Keratinocyte (primary cell): ENCODE measurements around the gene RPL29. TPM values are rescaled to one million over a fixed set of nuclear protein-coding genes. Genes with fewer than 3 reads are reported as not detected.

Source experiments
- DNase-seq: peaks from one replicate; pipeline ENCODE4 v3.0.0-alpha.2; 2011; ENCODE audit warnings: low read depth, missing footprints, low spot score
- FAIRE-seq: peaks from 2 replicates; lab custom pipeline; 2011; peaks lifted over from hg19 to GRCh38; lab: Jason Lieb, UNC
- H2AFZ ChIP-seq: 2 replicates; pipeline ENCODE4 v1.6.0; 2012; ENCODE audit warnings: low read length, control low read depth, inconsistent platforms; ENCODE audit not compliant: control insufficient read depth
- H3K27ac ChIP-seq: 2 replicates; pipeline ENCODE4 v1.5.1; 2011; ENCODE audit warnings: low read length; ENCODE audit not compliant: control insufficient read depth, insufficient read depth
- H3K27me3 ChIP-seq: 3 replicates; pipeline ENCODE4 v1.6.0; 2011; ENCODE audit warnings: low read length; ENCODE audit not compliant: control insufficient read depth, insufficient read depth; ENCODE audit errors: extremely low read depth
- H3K36me3 ChIP-seq, 2 experiments: 2 replicates in 1 of 2; 3 replicates in 1 of 2; pipeline ENCODE4 v1.5.1; 2011; ENCODE audit warnings: low read length in 2 of 2, mild to moderate bottlenecking in 1 of 2; ENCODE audit not compliant: control insufficient read depth in 2 of 2, insufficient read depth in 2 of 2; ENCODE audit errors: extremely low read depth in 1 of 2
- H3K4me1 ChIP-seq: 3 replicates; pipeline ENCODE4 v1.5.1; 2011; ENCODE audit warnings: low read length; ENCODE audit not compliant: control insufficient read depth, insufficient read depth; ENCODE audit errors: extremely low read depth
- H3K4me2 ChIP-seq: 3 replicates; pipeline ENCODE4 v1.6.0; 2011; ENCODE audit warnings: low read depth, low read length; ENCODE audit not compliant: control insufficient read depth, insufficient read depth; ENCODE audit errors: extremely low read depth
- H3K4me3 ChIP-seq, 3 experiments: fragments of 200-600 bp in 1 of 3; sonication (generic) in 1 of 3; 2 replicates in 2 of 3; 3 replicates in 1 of 3; pipeline ENCODE4 v1.5.1; 2011 to 2016; ENCODE audit warnings: low read length in 3 of 3, mild to moderate bottlenecking in 3 of 3, control low read depth in 2 of 3, inconsistent platforms in 1 of 3, low read depth in 1 of 3, mixed read lengths in 1 of 3, mixed run types in 1 of 3, moderate library complexity in 1 of 3; ENCODE audit not compliant: control insufficient read depth in 2 of 3, insufficient read depth in 2 of 3; ENCODE audit errors: extremely low read depth in 1 of 3
- H3K79me2 ChIP-seq: 2 replicates; pipeline ENCODE4 v1.6.0; 2012; ENCODE audit warnings: low read length; ENCODE audit not compliant: control insufficient read depth, insufficient read depth
- H3K9ac ChIP-seq: 3 replicates; pipeline ENCODE4 v1.6.0; 2011; ENCODE audit warnings: low read length; ENCODE audit not compliant: control insufficient read depth, insufficient read depth; ENCODE audit errors: extremely low read depth
- H3K9me1 ChIP-seq: 3 replicates; pipeline ENCODE4 v1.6.0; 2011; ENCODE audit warnings: low read length; ENCODE audit not compliant: control insufficient read depth, insufficient read depth; ENCODE audit errors: extremely low read depth
- H3K9me3 ChIP-seq: 2 replicates; pipeline ENCODE4 v1.5.1; 2012; ENCODE audit warnings: low read depth, low read length; ENCODE audit not compliant: control insufficient read depth
- H4K20me1 ChIP-seq: 3 replicates; pipeline ENCODE4 v1.6.0; 2011; ENCODE audit warnings: low read length; ENCODE audit not compliant: control insufficient read depth, insufficient read depth; ENCODE audit errors: extremely low read depth
- EZH2 ChIP-seq: IDR thresholded peaks from one replicate; pipeline ENCODE4 v1.6.1; 2012; ENCODE audit warnings: inconsistent platforms, mild to moderate bottlenecking, low read length, moderate library complexity
- dilution Hi-C: fragments of 300-500 bp; cut with MboI; formaldehyde crosslinking; loops from one replicate; pipeline ENCODE4 v1.7.0; 2020; ENCODE audit warnings: low sequenced_read_pairs; ENCODE audit not compliant: extremely low pct_ligation_motif_present
- polyA plus RNA-seq, 5 experiments: library from polyadenylated mRNA; depleted of rRNA in 3 of 5; stranded (reverse) in 3 of 5; stranded (forward) in 1 of 5; unstranded in 1 of 5; fragments of >200 nt; gene quantifications; 1 replicate in 1 of 5; 2 replicates in 3 of 5; 3 replicates in 1 of 5; pipeline versions ENCODE4 v1.2.1 to v1.2.3, GENCODE V29; 2011 to 2012; ENCODE audit warnings: missing spikeins in 2 of 5, low read depth in 1 of 5, low replicate concordance in 1 of 5
- TF ChIP-seq, protein P1 (sequence below), 3 experiments: IDR thresholded peaks in 1 of 3; conservative IDR thresholded peaks in 1 of 3; optimal IDR thresholded peaks in 1 of 3; 2 replicates in 2 of 3; 3 replicates in 1 of 3; pipeline versions ENCODE3 to v1.5.1; 2011; ENCODE audit warnings: low read length in 3 of 3, mild to moderate bottlenecking in 3 of 3, moderate library complexity in 2 of 3, control low read depth in 1 of 3, inconsistent platforms in 1 of 3; ENCODE audit not compliant: insufficient read depth in 2 of 3; ENCODE audit errors: extremely low read depth in 1 of 3

RPL29 gene
- polyA plus RNA-seq, 1 donor (not counting 4 experiments of a cell fraction or from before 2014, with no cell fraction given), result 1,648 TPM

DNA sequence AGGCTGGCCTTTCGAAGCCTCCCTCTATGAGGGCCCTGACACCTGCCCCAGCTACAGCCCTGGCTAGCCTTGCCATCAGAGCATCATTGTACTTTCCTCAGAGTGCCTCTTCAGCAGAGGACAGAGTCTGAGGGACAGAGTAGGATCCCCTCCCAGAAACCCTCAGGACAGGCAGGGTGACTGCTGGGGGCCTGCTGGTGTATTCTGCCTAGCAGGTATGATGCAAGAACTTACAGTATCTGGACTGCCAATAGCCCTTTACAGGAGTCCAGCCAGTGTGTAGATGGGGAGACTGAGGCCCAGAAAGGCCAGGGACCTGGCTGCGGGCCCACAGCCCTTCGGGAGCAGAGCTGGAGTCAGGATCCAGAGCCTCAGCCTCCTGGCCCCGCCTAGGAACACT is 41.6 kb upstream of the RPL29 start:
- H3K4me3 ChIP-seq, result no peak overlapping the region
- no peaks in the 10 kb centered on the region for H3K9me1 ChIP-seq
- no peak overlapping the region for H2AFZ ChIP-seq
- no peaks in the 10 kb centered on the region for H3K9me3 ChIP-seq
- dilution Hi-C loops, result no loop called here
- H3K36me3 ChIP-seq, result no peaks in the 10 kb centered on the region
- no peaks in the 10 kb centered on the region for H4K20me1 ChIP-seq
- DNase-seq (no peak), FAIRE-seq (no peak)
- no peaks in the 10 kb centered on the region for H3K79me2 ChIP-seq
- peaks cover 36% of the 10 kb centered on the region for H3K4me1 ChIP-seq
- no peak overlapping the region for H3K4me2 ChIP-seq
- no peak overlapping the region for H3K27ac ChIP-seq
- H3K27me3 ChIP-seq, result no peaks in the 10 kb centered on the region
- H3K9ac ChIP-seq, result peak overlapping the region; percentile 15
- TF ChIP-seq, protein P1, sequence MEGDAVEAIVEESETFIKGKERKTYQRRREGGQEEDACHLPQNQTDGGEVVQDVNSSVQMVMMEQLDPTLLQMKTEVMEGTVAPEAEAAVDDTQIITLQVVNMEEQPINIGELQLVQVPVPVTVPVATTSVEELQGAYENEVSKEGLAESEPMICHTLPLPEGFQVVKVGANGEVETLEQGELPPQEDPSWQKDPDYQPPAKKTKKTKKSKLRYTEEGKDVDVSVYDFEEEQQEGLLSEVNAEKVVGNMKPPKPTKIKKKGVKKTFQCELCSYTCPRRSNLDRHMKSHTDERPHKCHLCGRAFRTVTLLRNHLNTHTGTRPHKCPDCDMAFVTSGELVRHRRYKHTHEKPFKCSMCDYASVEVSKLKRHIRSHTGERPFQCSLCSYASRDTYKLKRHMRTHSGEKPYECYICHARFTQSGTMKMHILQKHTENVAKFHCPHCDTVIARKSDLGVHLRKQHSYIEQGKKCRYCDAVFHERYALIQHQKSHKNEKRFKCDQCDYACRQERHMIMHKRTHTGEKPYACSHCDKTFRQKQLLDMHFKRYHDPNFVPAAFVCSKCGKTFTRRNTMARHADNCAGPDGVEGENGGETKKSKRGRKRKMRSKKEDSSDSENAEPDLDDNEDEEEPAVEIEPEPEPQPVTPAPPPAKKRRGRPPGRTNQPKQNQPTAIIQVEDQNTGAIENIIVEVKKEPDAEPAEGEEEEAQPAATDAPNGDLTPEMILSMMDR (optimal IDR thresholded peaks at IDR 0.05 in 1 of 3, IDR thresholded peaks at IDR 0.05 in 1 of 3, conservative IDR thresholded peaks at IDR 0.05 in 1 of 3; ENCODE audit: extremely low read depth in 1 of 3, insufficient read depth in 2 of 3, low read length in 3 of 3), result no peak
- no peak for TF ChIP-seq EZH2

DNA sequence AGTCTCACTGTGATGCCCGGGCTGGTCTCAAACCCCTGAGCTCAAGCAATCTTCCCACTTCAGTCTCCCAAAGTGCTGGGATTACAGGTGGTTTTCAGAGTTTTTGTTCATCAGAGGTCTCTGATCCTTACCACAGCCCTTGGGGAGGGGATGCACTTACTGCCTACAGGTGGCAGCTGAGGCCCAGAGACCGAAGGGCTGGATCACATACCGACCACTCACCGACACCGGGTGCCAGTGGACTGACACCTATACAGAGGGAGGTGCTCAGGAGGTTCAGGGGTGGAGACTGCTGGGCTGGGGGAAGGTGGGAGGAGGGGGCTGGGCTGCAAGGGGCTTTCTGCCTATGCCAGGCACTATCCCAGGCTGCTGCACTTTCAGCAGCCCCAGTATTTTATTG is 41.1 kb upstream of the RPL29 start:
- dilution Hi-C loops, result no loop called here
- Histone ChIP-seq H3K4me1 (peaks cover 36% of the 10 kb centered on the region), H3K79me2 (no peaks in the 10 kb centered on the region), H4K20me1 (no peaks in the 10 kb centered on the region), H3K9me1 (no peaks in the 10 kb centered on the region), H3K9ac (no peak overlapping the region), H3K27ac (no peak overlapping the region), H3K27me3 (no peaks in the 10 kb centered on the region), H2AFZ (no peak overlapping the region), H3K9me3 (peaks cover 3% of the 10 kb centered on the region), H3K4me3 (no peak overlapping the region), H3K36me3 (no peaks in the 10 kb centered on the region), H3K4me2 (no peak overlapping the region)
- DNase-seq (no peak), FAIRE-seq (peak; percentile 13)
- TF ChIP-seq, protein P1 (optimal IDR thresholded peaks at IDR 0.05 in 1 of 3, IDR thresholded peaks at IDR 0.05 in 1 of 3, conservative IDR thresholded peaks at IDR 0.05 in 1 of 3; ENCODE audit: extremely low read depth in 1 of 3, insufficient read depth in 2 of 3, low read length in 3 of 3), result peak in 1 of 3 experiments; percentile 2
- no peak for TF ChIP-seq EZH2
